ENCODE data around the gene PSMB2.

Gene PSMB2

GRCh38 chr1:35558374-35559316, 82.7 kb downstream of the PSMB2 start:
- Histone ChIP-seq H3K79me2 (ENCODE audit: insufficient read depth, low read length) (peaks cover 29% of the 10 kb centered on the region), H3K27me3 (ENCODE audit: low read length) (no peaks in the 10 kb centered on the region), H3K9me2 (replicated peaks; ENCODE audit: insufficient read depth, low read length) (no peaks in the 10 kb centered on the region), H3F3A (ENCODE audit: insufficient read depth) (peaks cover 12% of the 10 kb centered on the region; the same call in 1 of the 2 replicates), H3K36me3 (ENCODE audit: low read length) (no peaks in the 10 kb centered on the region), H2AFZ (ENCODE audit: low read depth, low read length, severe bottlenecking) (peak overlapping the region; percentile 49), H3K9ac (ENCODE audit: low read length) (peak overlapping the region; percentile 79), H3K27ac (ENCODE audit: low read depth, low read length) (peak overlapping the region; percentile 47), H4K20me1 (ENCODE audit: low read depth, low read length) (no peaks in the 10 kb centered on the region), H3K9me3 (ENCODE audit: insufficient read depth, low read length) (no peaks in the 10 kb centered on the region), H3K4me3 (ENCODE audit: insufficient read depth, low read length, poor library complexity, severe bottlenecking) (peak overlapping the region; percentile 86), H3K4me2 (ENCODE audit: low read depth, low read length, poor library complexity, severe bottlenecking) (peak overlapping the region; percentile 66)
- TF ChIP-seq EZH2phosphoT487 (conservative IDR thresholded peaks at IDR 0.05; ENCODE audit: low read length) = no peak
- TF ChIP-seq CTCF (IDR thresholded peaks at IDR 0.05; ENCODE audit: insufficient read depth, low read length, poor library complexity, severe bottlenecking) = no peak

- Histone ChIP-seq H3K27ac (ENCODE audit: low read depth, low read length) (peak within 1 kb of the TSS; percentile 72), H3K4me3 (ENCODE audit: insufficient read depth, low read length, poor library complexity, severe bottlenecking) (peak within 1 kb of the TSS; percentile 86)
Measured at GRCh38 chr1:35557611-35558373, 83.5 kb downstream of the PSMB2 start, which contains the start of gene NCDN. NCDN (plus strand) TSS chr1:35557799; CDS start chr1:35558191, 392 bp downstream.

GRCh38 chr1:35557118-35557610, 84.2 kb downstream of the PSMB2 start, which contains the start of gene KIAA0319L:
KIAA0319L (minus strand) TSS chr1:35557403; CDS start chr1:35554491, 2,912 bp downstream.
- TF ChIP-seq EZH2phosphoT487 (conservative IDR thresholded peaks at IDR 0.05; ENCODE audit: low read length) = no peak
- no peak for TF ChIP-seq CTCF (IDR thresholded peaks at IDR 0.05; ENCODE audit: insufficient read depth, low read length, poor library complexity, severe bottlenecking)
- no peaks in the 10 kb centered on the region for H3K27me3 ChIP-seq (ENCODE audit: low read length)
- H3K79me2 ChIP-seq (ENCODE audit: insufficient read depth, low read length) = peaks cover 29% of the 10 kb centered on the region
- H4K20me1 ChIP-seq (ENCODE audit: low read depth, low read length) = no peaks in the 10 kb centered on the region
- peak within 1 kb of the TSS; percentile 86 for H3K4me3 ChIP-seq (ENCODE audit: insufficient read depth, low read length, poor library complexity, severe bottlenecking)
- H3K36me3 ChIP-seq (ENCODE audit: low read length) = no peaks in the 10 kb centered on the region
- peaks cover 12% of the 10 kb centered on the region; the same call in 1 of the 2 replicates for H3F3A ChIP-seq (ENCODE audit: insufficient read depth)
- H3K4me2 ChIP-seq (ENCODE audit: low read depth, low read length, poor library complexity, severe bottlenecking) = peak within 1 kb of the TSS; percentile 66
- H3K27ac ChIP-seq (ENCODE audit: low read depth, low read length) = peak within 1 kb of the TSS; percentile 72
- H3K9ac ChIP-seq (ENCODE audit: low read length) = peak within 1 kb of the TSS; percentile 79
- H2AFZ ChIP-seq (ENCODE audit: low read depth, low read length, severe bottlenecking) = peak within 1 kb of the TSS; percentile 78
- H3K9me3 ChIP-seq (ENCODE audit: insufficient read depth, low read length) = no peaks in the 10 kb centered on the region
- no peaks in the 10 kb centered on the region for H3K9me2 ChIP-seq (replicated peaks; ENCODE audit: insufficient read depth, low read length)

More at GRCh38 chr1:35557611-35558373, 83.5 kb downstream of the PSMB2 start, which contains the start of gene NCDN:
- no peaks in the 10 kb centered on the region for H3K27me3 ChIP-seq (ENCODE audit: low read length)
- no peaks in the 10 kb centered on the region for H3K9me2 ChIP-seq (replicated peaks; ENCODE audit: insufficient read depth, low read length)
- H3K9ac ChIP-seq (ENCODE audit: low read length) = peak within 1 kb of the TSS; percentile 79
- no peaks in the 10 kb centered on the region for H3K36me3 ChIP-seq (ENCODE audit: low read length)
- H3K4me2 ChIP-seq (ENCODE audit: low read depth, low read length, poor library complexity, severe bottlenecking) = peak within 1 kb of the TSS; percentile 66
- no peaks in the 10 kb centered on the region for H3K9me3 ChIP-seq (ENCODE audit: insufficient read depth, low read length)
- peaks cover 29% of the 10 kb centered on the region for H3K79me2 ChIP-seq (ENCODE audit: insufficient read depth, low read length)
- H4K20me1 ChIP-seq (ENCODE audit: low read depth, low read length) = no peaks in the 10 kb centered on the region
- H3F3A ChIP-seq (ENCODE audit: insufficient read depth) = peaks cover 12% of the 10 kb centered on the region; the same call in 1 of the 2 replicates
- no peak for TF ChIP-seq CTCF (IDR thresholded peaks at IDR 0.05; ENCODE audit: insufficient read depth, low read length, poor library complexity, severe bottlenecking)
- no peak for TF ChIP-seq EZH2phosphoT487 (conservative IDR thresholded peaks at IDR 0.05; ENCODE audit: low read length)
- peak within 1 kb of the TSS; percentile 78 for H2AFZ ChIP-seq (ENCODE audit: low read depth, low read length, severe bottlenecking)
